H1 (cell line): ENCODE results near the gene RARA. TPM values are rescaled to one million over a fixed set of nuclear protein-coding genes. Genes with fewer than 3 reads are reported as not detected.

Experiments used
- CTCF ChIA-PET: fragments of 300-600 bp; sonication (Branson Sonifier 250); formaldehyde crosslinking; loops from one replicate; lab custom pipeline; 2021; ENCODE audit not compliant: partially characterized antibody; lab: Charles Lee
- POLR2A ChIA-PET: fragments of 300-600 bp; sonication (Branson Sonifier 250); formaldehyde crosslinking; loops from one replicate; lab custom pipeline; 2021; ENCODE audit warnings: inconsistent platforms; ENCODE audit not compliant: partially characterized antibody; lab: Charles Lee
- DNase-seq, 2 experiments: peaks; one replicate each; pipeline versions ENCODE4 v3.0.0 to v3.0.0-alpha.2; 2010 to 2022; ENCODE audit warnings: low spot score in 2 of 2, low read depth in 1 of 2, mixed read lengths in 1 of 2
- FAIRE-seq: peaks from 2 replicates; lab custom pipeline; 2011; peaks lifted over from hg19 to GRCh38; lab: Jason Lieb, UNC
- H2AFZ ChIP-seq: 2 replicates; pipeline ENCODE4 v1.8.1; 2012; ENCODE audit warnings: low read length, inconsistent platforms
- H2AK5ac ChIP-seq: 2 replicates; pipeline ENCODE4 v1.6.1; 2013; ENCODE audit warnings: low read depth, low read length
- H2BK120ac ChIP-seq: replicated peaks from 2 replicates; pipeline ENCODE3; 2013; ENCODE audit warnings: low read depth, low read length, inconsistent platforms
- H2BK12ac ChIP-seq: 2 replicates; pipeline ENCODE4 v1.6.1; 2013; ENCODE audit warnings: low read depth, low read length
- H2BK15ac ChIP-seq: 2 replicates; pipeline ENCODE4 v1.6.1; 2013; ENCODE audit warnings: low read length
- H2BK20ac ChIP-seq: 2 replicates; pipeline ENCODE4 v1.6.1; 2013; ENCODE audit warnings: low read length
- H2BK5ac ChIP-seq: 2 replicates; pipeline ENCODE4 v1.6.1; 2013; ENCODE audit warnings: low read depth, low read length
- H3K14ac ChIP-seq: 2 replicates; pipeline ENCODE4 v1.6.1; 2013; ENCODE audit warnings: inconsistent platforms; ENCODE audit not compliant: insufficient read length
- H3K18ac ChIP-seq: 2 replicates; pipeline ENCODE4 v1.6.1; 2013; ENCODE audit warnings: low read length; ENCODE audit errors: extremely low read depth
- H3K23ac ChIP-seq: 2 replicates; pipeline ENCODE4 v1.6.1; 2013; ENCODE audit warnings: inconsistent platforms; ENCODE audit not compliant: insufficient read length
- H3K23me2 ChIP-seq: 2 replicates; pipeline ENCODE4 v1.6.1; 2013; ENCODE audit warnings: low read depth, low read length
- H3K27ac ChIP-seq: 2 replicates; pipeline ENCODE4 v1.6.1; 2011; ENCODE audit warnings: low read depth, low read length, inconsistent platforms
- H3K27me3 ChIP-seq, 4 experiments: replicated peaks in 1 of 4; 1 replicate in 1 of 4; 2 replicates in 3 of 4; pipeline versions ENCODE4 v1.6.1 to v1.8.1; 2011 to 2013; ENCODE audit warnings: low read length in 3 of 4, mild to moderate bottlenecking in 3 of 4, inconsistent platforms in 2 of 4, mixed read lengths in 2 of 4, moderate library complexity in 1 of 4; ENCODE audit not compliant: control insufficient read depth in 3 of 4, insufficient read depth in 3 of 4; ENCODE audit errors: extremely low read depth in 1 of 4
- H3K36me3 ChIP-seq, 4 experiments: 2 replicates each; pipeline versions ENCODE4 v1.6.1 to v1.8.1; 2011 to 2013; ENCODE audit warnings: mild to moderate bottlenecking in 4 of 4, low read length in 3 of 4, moderate library complexity in 2 of 4, control low read depth in 1 of 4, inconsistent platforms in 1 of 4; ENCODE audit not compliant: insufficient read depth in 4 of 4, control insufficient read depth in 2 of 4
- H3K4ac ChIP-seq: replicated peaks from 2 replicates; pipeline ENCODE3; 2013; ENCODE audit warnings: low read length, low read depth, mixed read lengths, inconsistent platforms; ENCODE audit not compliant: insufficient read length
- H3K4me1 ChIP-seq, 4 experiments: replicated peaks in 1 of 4; 1 replicate in 1 of 4; 2 replicates in 3 of 4; pipeline versions ENCODE4 v1.6.1 to v1.8.1; 2011 to 2013; ENCODE audit warnings: low read length in 3 of 4, inconsistent platforms in 2 of 4, mixed read lengths in 1 of 4; ENCODE audit not compliant: insufficient read depth in 4 of 4, control insufficient read depth in 3 of 4
- H3K4me2 ChIP-seq, 2 experiments: 2 replicates each; pipeline versions ENCODE4 v1.6.1 to v1.8.1; 2011 to 2013; ENCODE audit warnings: low read depth in 2 of 2, low read length in 2 of 2, control low read depth in 1 of 2, inconsistent platforms in 1 of 2, mild to moderate bottlenecking in 1 of 2; ENCODE audit not compliant: insufficient read depth in 1 of 2
- H3K4me3 ChIP-seq, 4 experiments: fragments of 200-600, 300-600 bp in 1 of 4; sonication (generic), shearing (Covaris generic), sonication (Bioruptor Twin) in 1 of 4; 2 replicates each; pipeline versions ENCODE4 v1.5.1 to v1.8.1; 2011 to 2016; ENCODE audit warnings: low read length in 4 of 4, low read depth in 3 of 4, control low read depth in 2 of 4, inconsistent platforms in 2 of 4, mild to moderate bottlenecking in 2 of 4, mixed read lengths in 1 of 4, moderate library complexity in 1 of 4; ENCODE audit not compliant: insufficient read depth in 2 of 4; ENCODE audit errors: extremely low read depth in 1 of 4
- H3K56ac ChIP-seq: replicated peaks from 2 replicates; pipeline ENCODE3; 2013; ENCODE audit warnings: low read depth, mild to moderate bottlenecking, mixed read lengths, low read length, inconsistent platforms; ENCODE audit not compliant: insufficient read length
- H3K79me1 ChIP-seq: 2 replicates; pipeline ENCODE4 v1.6.1; 2013; ENCODE audit warnings: low read depth, low read length, control low read depth
- H3K79me2 ChIP-seq, 2 experiments: 2 replicates each; pipeline versions ENCODE4 v1.6.1 to v1.8.1; 2012 to 2013; ENCODE audit warnings: low read length in 2 of 2, mild to moderate bottlenecking in 2 of 2, inconsistent platforms in 1 of 2; ENCODE audit not compliant: insufficient read depth in 2 of 2, control insufficient read depth in 1 of 2
- H3K9ac ChIP-seq, 4 experiments: replicated peaks in 1 of 4; 1 replicate in 1 of 4; 2 replicates in 3 of 4; pipeline versions ENCODE4 v1.6.1 to v1.8.1; 2011 to 2013; ENCODE audit warnings: low read depth in 3 of 4, low read length in 3 of 4, control low read depth in 2 of 4, mild to moderate bottlenecking in 2 of 4, moderate library complexity in 2 of 4, inconsistent platforms in 1 of 4; ENCODE audit errors: extremely low read depth in 1 of 4
- H3K9me3 ChIP-seq, 2 experiments: 2 replicates each; pipeline versions ENCODE4 v1.6.1 to v1.8.1; 2012 to 2013; ENCODE audit warnings: mild to moderate bottlenecking in 2 of 2, moderate library complexity in 2 of 2, control low read depth in 1 of 2, inconsistent platforms in 1 of 2, low read depth in 1 of 2, low read length in 1 of 2, mixed read lengths in 1 of 2; ENCODE audit not compliant: insufficient read depth in 2 of 2
- H4K20me1 ChIP-seq, 2 experiments: replicated peaks in 1 of 2; 2 replicates each; pipeline versions ENCODE3 to v1.8.1; 2011 to 2013; ENCODE audit warnings: inconsistent platforms in 2 of 2, low read length in 2 of 2, mild to moderate bottlenecking in 1 of 2; ENCODE audit not compliant: insufficient read depth in 2 of 2, control insufficient read depth in 1 of 2
- H4K5ac ChIP-seq: 2 replicates; pipeline ENCODE4 v1.6.1; 2013; ENCODE audit warnings: low read length, low read depth, mixed read lengths, inconsistent platforms; ENCODE audit not compliant: insufficient read length
- H4K8ac ChIP-seq: 2 replicates; pipeline ENCODE4 v1.8.0; 2013; ENCODE audit warnings: mild to moderate bottlenecking, moderate library complexity, low read length, inconsistent platforms; ENCODE audit not compliant: insufficient read depth; ENCODE audit errors: extremely low read depth
- H4K91ac ChIP-seq: replicated peaks from 2 replicates; pipeline ENCODE3; 2013; ENCODE audit warnings: low read length, mixed read lengths, inconsistent platforms; ENCODE audit not compliant: insufficient read length
- ASH2L ChIP-seq: fragments of 200-600, 300-600 bp; sonication (generic); IDR thresholded peaks from one replicate; pipeline ENCODE4 v1.7.1; 2017; ENCODE audit warnings: low read length
- CEBPB ChIP-seq: IDR thresholded peaks from 2 replicates; pipeline ENCODE4 v1.6.1; 2012; ENCODE audit warnings: low read depth, low read length
- CHD1 ChIP-seq: IDR thresholded peaks from 2 replicates; pipeline ENCODE4 v1.6.1; 2012; ENCODE audit warnings: low read depth, low read length, improper control_type of control experiment
- GABPA ChIP-seq: IDR thresholded peaks from 2 replicates; pipeline ENCODE4 v1.6.1; 2011; ENCODE audit warnings: mild to moderate bottlenecking, low read length, moderate library complexity, borderline replicate concordance; ENCODE audit not compliant: insufficient read depth
- POLR2A ChIP-seq, 2 experiments: IDR thresholded peaks; 1 replicate in 1 of 2; 2 replicates in 1 of 2; pipeline ENCODE4 v1.6.1; 2011; ENCODE audit warnings: low read depth in 2 of 2, low read length in 2 of 2, mild to moderate bottlenecking in 2 of 2; ENCODE audit errors: control extremely low read depth in 1 of 2
- POLR2AphosphoS5 ChIP-seq: IDR thresholded peaks from 2 replicates; pipeline ENCODE4 v1.6.1; 2011; ENCODE audit warnings: low read depth, low read length
- RAD21 ChIP-seq, 2 experiments: IDR thresholded peaks in 1 of 2; conservative IDR thresholded peaks in 1 of 2; 2 replicates each; pipeline ENCODE4 v1.6.1; 2011; ENCODE audit warnings: low read depth in 2 of 2, low read length in 2 of 2, improper control_type of control experiment in 1 of 2, inconsistent platforms in 1 of 2, mild to moderate bottlenecking in 1 of 2, moderate library complexity in 1 of 2
- RNF2 ChIP-seq: fragments of 200-900, 300-1000 bp; sonication (generic); IDR thresholded peaks from 2 replicates; pipeline ENCODE4 v1.7.1; 2016; ENCODE audit warnings: borderline replicate concordance, low read depth, mild to moderate bottlenecking, antibody characterized with exemption, low read length; ENCODE audit not compliant: poor library complexity, severe bottlenecking; ENCODE audit errors: missing control alignments
- SIN3A ChIP-seq, 2 experiments: IDR thresholded peaks in 1 of 2; conservative IDR thresholded peaks in 1 of 2; 2 replicates each; pipeline ENCODE4 v1.6.1; 2011 to 2012; ENCODE audit warnings: low read length in 2 of 2, improper control_type of control experiment in 1 of 2, low read depth in 1 of 2, mild to moderate bottlenecking in 1 of 2
- SIRT6 ChIP-seq: IDR thresholded peaks from one replicate; pipeline ENCODE4 v1.7.1; 2012; ENCODE audit warnings: low read length, inconsistent platforms
- WGBS, 2 experiments: shearing (Covaris generic) in 1 of 2; methylation state at CpG; one replicate each; pipeline versions ENCODE4 v1.1.6 to v1.1.7; 2013 to 2015; ENCODE audit warnings: low lambda C conversion rate in 2 of 2, mixed read lengths in 2 of 2, inconsistent platforms in 1 of 2, low coverage in 1 of 2, missing lambda C conversion rate in 1 of 2; ENCODE audit not compliant: insufficient replicate concordance in 2 of 2, insufficient coverage in 1 of 2, insufficient read length in 1 of 2; ENCODE audit errors: extremely low coverage in 1 of 2, missing lambda C conversion rate in 1 of 2; 5-methylcytosine and 5-hydroxymethylcytosine counted together
- polyA plus RNA-seq, 7 experiments: library from polyadenylated mRNA; depleted of rRNA in 3 of 7; stranded (reverse) in 5 of 7; unstranded in 2 of 7; fragments of >200 nt in 5 of 7; fragments of 200-250 nt in 2 of 7; gene quantifications; 1 replicate in 5 of 7; 2 replicates in 1 of 7; 4 replicates in 1 of 7; pipeline versions ENCODE4 v1.2.1 to v1.2.3, GENCODE V29; 2011 to 2013; ENCODE audit warnings: missing spikeins in 2 of 7, mixed read lengths in 2 of 7
- total RNA-seq: library from RNA; stranded (reverse); fragmentation: NEBNext Ultra II Directional; extraction: Animal tissue kit (Norgen Biotek cat#: 25700); gene quantifications from 2 replicates; pipeline ENCODE4 v1.2.1, GENCODE V29; 2021
- TF ChIP-seq, protein P1 (sequence below): IDR thresholded peaks from 2 replicates; pipeline ENCODE4 v1.6.1; 2012; ENCODE audit warnings: inconsistent platforms
- TF ChIP-seq, protein P2 (sequence below): IDR thresholded peaks from 2 replicates; pipeline ENCODE4 v1.6.1; 2011; ENCODE audit warnings: low read depth, mild to moderate bottlenecking, low read length; ENCODE audit not compliant: insufficient read depth

RARA gene
- total and polyA plus RNA-seq, 2 of the 8 experiments (the other 6 are each of a cell fraction or from before 2014, with no cell fraction given), result 4.4 to 16.5 TPM

DNA sequence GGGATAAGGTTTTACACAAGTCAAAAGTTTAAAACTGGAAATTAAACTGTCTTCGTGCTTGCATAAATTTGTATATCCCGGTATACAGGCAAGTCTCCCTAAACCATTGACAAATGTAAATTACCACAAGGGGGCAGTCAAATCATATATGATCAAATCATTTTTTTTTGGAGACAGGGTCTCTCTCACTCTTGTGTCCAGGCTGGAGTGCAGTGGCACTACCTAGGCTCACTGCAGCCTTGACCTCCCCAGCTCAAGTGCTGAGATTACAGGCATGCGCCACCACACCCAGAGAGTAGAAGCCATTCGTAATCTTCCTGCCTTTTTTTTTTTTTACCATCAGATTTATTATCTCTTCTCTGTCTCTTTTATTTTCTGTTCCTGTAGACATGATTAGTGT is 90.2 kb downstream of the RARA start:
- Histone ChIP-seq H3K4me1 (no peaks in the 10 kb centered on the region), H4K20me1 (no peaks in the 10 kb centered on the region), H3K18ac (no peak overlapping the region), H3K23ac (no peak overlapping the region), H2BK5ac (no peak overlapping the region), H2AK5ac (no peak overlapping the region), H3K9ac (no peak overlapping the region), H3K4me2 (no peak overlapping the region), H2BK120ac (no peak overlapping the region), H3K27me3 (no peaks in the 10 kb centered on the region), H3K23me2 (no peaks in the 10 kb centered on the region; the same call in 1 of the 2 replicates), H3K56ac (no peak overlapping the region), H2BK20ac (no peak overlapping the region), H4K8ac (no peak overlapping the region), H3K4me3 (no peak overlapping the region), H4K5ac (no peak overlapping the region), H3K36me3 (peaks cover 72 to 98% (median 90%) of the 10 kb centered on the region in 4 experiments), H3K14ac (no peak overlapping the region), H4K91ac (no peak overlapping the region), H2BK15ac (no peak overlapping the region), H3K9me3 (no peaks in the 10 kb centered on the region), H3K27ac (no peak overlapping the region), H2AFZ (no peak overlapping the region), H2BK12ac (no peak overlapping the region), H3K79me1 (no peaks in the 10 kb centered on the region), H3K4ac (no peak overlapping the region), H3K79me2 (no peaks in the 10 kb centered on the region)
- ChIA-PET POLR2A (interaction anchor here (0.6 to 1.8 kb wide), 4 partner anchors 10 to 134 kb away, joined by 3 to 4 read pairs (median 4); no protein-coding TSS in a partner anchor), CTCF (interaction anchor here (0.6 to 6.4 kb wide), 15 partner anchors 10 to 261 kb away, joined by 3 to 26 read pairs (median 4); partner anchors contain the start of gene TOP2A)
- FAIRE-seq, result no peak
- 90% methylated on average over 4 of the region's 4 CpGs; no CpG with 5 or more reads in 1 of the 2 experiments for WGBS, 2 experiments
- no peak for DNase-seq
- TF ChIP-seq SIRT6 (no peak), POLR2AphosphoS5 (no peak), SIN3A (conservative IDR thresholded peaks at IDR 0.05 in 1 of 2, IDR thresholded peaks at IDR 0.05 in 1 of 2; ENCODE audit: low read depth in 1 of 2, low read length in 2 of 2) (no peak), CEBPB (no peak), CHD1 (no peak), RNF2 (no peak), GABPA (no peak), RAD21 (IDR thresholded peaks at IDR 0.05 in 1 of 2, conservative IDR thresholded peaks at IDR 0.05 in 1 of 2; ENCODE audit: low read depth in 2 of 2, low read length in 2 of 2) (peak; percentile 41 to 54; a peak in 3 of 4 replicates), POLR2A (IDR thresholded peaks at IDR 0.05; ENCODE audit: control extremely low read depth in 1 of 2, low read depth in 2 of 2, low read length in 2 of 2) (no peak), ASH2L (no peak)
- TF ChIP-seq, protein P1, sequence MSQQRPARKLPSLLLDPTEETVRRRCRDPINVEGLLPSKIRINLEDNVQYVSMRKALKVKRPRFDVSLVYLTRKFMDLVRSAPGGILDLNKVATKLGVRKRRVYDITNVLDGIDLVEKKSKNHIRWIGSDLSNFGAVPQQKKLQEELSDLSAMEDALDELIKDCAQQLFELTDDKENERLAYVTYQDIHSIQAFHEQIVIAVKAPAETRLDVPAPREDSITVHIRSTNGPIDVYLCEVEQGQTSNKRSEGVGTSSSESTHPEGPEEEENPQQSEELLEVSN, result no peak
- TF ChIP-seq, protein P2, sequence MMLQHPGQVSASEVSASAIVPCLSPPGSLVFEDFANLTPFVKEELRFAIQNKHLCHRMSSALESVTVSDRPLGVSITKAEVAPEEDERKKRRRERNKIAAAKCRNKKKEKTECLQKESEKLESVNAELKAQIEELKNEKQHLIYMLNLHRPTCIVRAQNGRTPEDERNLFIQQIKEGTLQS, result no peak
